CD4-positive, alpha-beta T cell treated with Interleukin-6 at 100 ng/mL for 8 hours (primary cell): Measurements from ENCODE around the gene CCL2.

Experiments
- DNase-seq: peaks from one replicate; pipeline ENCODE4 v3.0.0-alpha.2; 2020; ENCODE audit warnings: mixed read lengths, low spot score

The CCL2 gene

GRCh38 chr17:34265711-34266110 is 10.6 kb downstream of the CCL2 start:
- DNase-seq: no peak

GRCh38 chr17:34269969-34270368 is 14.9 kb downstream of the CCL2 start, which contains the start of gene CCL7:
CCL7 (plus strand) TSS chr17:34270221; CDS start chr17:34270291, 70 bp downstream.
- no peak for DNase-seq

- DNase-seq: no peak
These were observed 20.8 kb downstream of the CCL2 start for GRCh38 chr17:34275881-34276280.

- DNase-seq: no peak
These were observed 21.7 kb downstream of the CCL2 start for GRCh38 chr17:34276826-34277225.

GRCh38 chr17:34283571-34283970 is 28.5 kb downstream of the CCL2 start:
- DNase-seq: no peak

- no peak for DNase-seq
These were observed 30.3 kb downstream of the CCL2 start, which contains the start of gene CCL11 for GRCh38 chr17:34285286-34285792. CCL11 (plus strand) TSS chr17:34285742; CDS start chr17:34285809, 67 bp downstream.

GRCh38 chr17:34287875-34288274 is 32.8 kb downstream of the CCL2 start:
- DNase-seq: no peak

GRCh38 chr17:34290586-34290985 is 35.5 kb downstream of the CCL2 start:
- no peak for DNase-seq

- no peak for DNase-seq
These were observed 36.8 kb downstream of the CCL2 start for GRCh38 chr17:34291721-34292348.

GRCh38 chr17:34299027-34299426 is 43.9 kb downstream of the CCL2 start:
- DNase-seq: no peak

- DNase-seq: no peak
These were observed 45.0 kb downstream of the CCL2 start for GRCh38 chr17:34299956-34300577.

GRCh38 chr17:34300652-34301370 is 45.7 kb downstream of the CCL2 start:
- DNase-seq: no peak

GRCh38 chr17:34301986-34302385 is 46.9 kb downstream of the CCL2 start:
- no peak for DNase-seq

- DNase-seq: no peak
These were observed 47.6 kb downstream of the CCL2 start for GRCh38 chr17:34302636-34303035.

GRCh38 chr17:34303606-34304005 is 48.5 kb downstream of the CCL2 start:
- no peak for DNase-seq

- no peak for DNase-seq
These were observed 50.0 kb downstream of the CCL2 start for GRCh38 chr17:34305061-34305460.

- DNase-seq: no peak
These were observed 50.5 kb downstream of the CCL2 start for GRCh38 chr17:34305606-34306005.

GRCh38 chr17:34306466-34306865 is 51.4 kb downstream of the CCL2 start:
- no peak for DNase-seq
